ENCODE results near the gene RNF213. TPM values are rescaled to one million over a fixed set of nuclear protein-coding genes. Genes with fewer than 3 reads are reported as not detected.
A peak's percentile ranks its signal among the peaks of the same experiment; 100 is the strongest.

Gene RNF213
- total and polyA plus RNA-seq, 4 donors, result 67.0 to 198 (median 106) TPM

- DNase-seq (no peak), ATAC-seq (ENCODE audit: insufficient read depth, low FRiP score) (no peak)
- Histone ChIP-seq H3K27ac (ENCODE audit: low read depth in 1 of 2, low read length in 1 of 2) (peak overlapping the region in 1 of 2 donors; percentile 80), H3K27me3 (ENCODE audit: control insufficient read depth in 3 of 3, insufficient read depth in 3 of 3, low read length in 2 of 3) (no peaks in the 10 kb centered on the region), H3K36me3 (ENCODE audit: control insufficient read depth in 4 of 4, insufficient read depth in 4 of 4, low read length in 4 of 4) (peaks cover 0 to 13% (median 7%) of the 10 kb centered on the region in 4 donors), H3K4me3 (peak overlapping the region; percentile 57), H3K4me1 (ENCODE audit: control insufficient read depth in 5 of 5, insufficient read depth in 5 of 5, low read length in 5 of 5) (peaks cover 3 to 33% (median 22%) of the 10 kb centered on the region in 5 donors), H3K9me3 (ENCODE audit: control insufficient read depth in 4 of 4, insufficient read depth in 3 of 4, low read length in 3 of 4) (no peaks in the 10 kb centered on the region), H3K9ac (ENCODE audit: insufficient read depth in 1 of 2, low read length in 2 of 2) (no peak overlapping the region)
- no peak for TF ChIP-seq CTCF (IDR thresholded peaks at IDR 0.05; ENCODE audit: control extremely low read depth, extremely low read depth)
- WGBS, 2 donors, result 32 to 52% methylated on average over 19 of the region's 19 CpGs
Measured at GRCh38 chr17:80264205-80265075, 3.8 kb downstream of the RNF213 start.

DNA sequence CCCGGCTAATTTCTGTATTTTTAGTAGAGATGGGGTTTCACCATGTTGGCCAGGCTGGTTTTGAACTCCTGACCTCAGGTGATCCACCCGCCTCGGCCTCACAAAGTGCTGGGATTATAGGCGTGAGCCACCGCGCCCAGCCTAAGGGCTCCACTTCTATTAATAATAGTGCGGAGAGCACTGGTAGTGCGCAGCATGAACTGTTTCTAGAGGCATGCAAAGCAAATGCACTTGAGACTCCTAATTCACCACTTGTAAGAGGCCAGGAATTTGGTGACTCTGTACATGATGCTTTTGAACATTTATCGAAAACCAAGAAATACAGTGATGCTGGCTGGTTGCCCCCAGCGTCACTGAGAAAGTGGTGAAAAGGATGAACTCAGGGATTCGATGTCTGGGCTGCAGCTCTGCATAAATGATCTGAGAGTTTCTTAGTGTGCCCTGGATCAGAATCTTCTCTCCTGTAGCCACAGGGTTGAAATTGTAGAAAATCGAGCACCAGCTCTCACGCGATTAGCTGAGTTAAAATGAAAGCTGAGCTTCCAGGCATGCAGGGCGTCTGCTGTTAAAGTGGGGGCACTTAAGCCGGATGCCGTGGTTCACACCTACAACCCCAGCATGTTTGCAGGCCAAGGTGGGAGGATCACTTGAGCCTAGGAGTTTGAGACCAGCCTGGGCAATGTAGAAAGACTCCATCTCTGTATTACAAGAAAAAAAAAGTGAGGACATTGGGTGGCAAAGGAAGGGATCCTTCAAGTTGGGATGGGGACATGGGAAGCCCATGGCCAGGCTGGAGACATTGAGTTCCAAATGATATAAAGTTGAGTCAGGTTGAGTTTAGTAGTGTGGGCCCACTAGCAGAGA, 4.8 kb downstream of the RNF213 start:
- H3K36me3 ChIP-seq (ENCODE audit: control insufficient read depth in 4 of 4, insufficient read depth in 4 of 4, low read length in 4 of 4), result peaks cover 0 to 16% (median 12%) of the 10 kb centered on the region in 4 donors

DNA sequence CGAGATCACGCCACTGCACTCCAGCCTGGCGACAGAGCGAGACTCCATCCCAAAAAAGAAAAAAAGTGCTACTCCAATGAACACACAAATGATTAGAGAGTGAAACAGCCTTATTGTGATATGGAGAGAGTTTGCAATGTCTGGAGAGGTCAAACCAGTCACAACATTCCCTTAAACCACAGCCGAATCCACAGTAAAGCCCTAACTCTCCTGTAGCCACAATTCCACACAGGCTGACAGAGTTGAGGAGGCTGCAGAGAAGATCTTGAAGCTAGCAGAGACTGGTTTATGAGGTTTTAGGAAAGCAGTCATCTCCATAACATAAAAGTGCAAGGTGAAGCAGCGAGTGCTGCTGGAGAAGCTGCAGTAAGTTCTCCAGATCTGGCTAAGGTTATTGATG, 6.7 kb downstream of the RNF213 start:
- peaks cover 0 to 18% (median 12%) of the 10 kb centered on the region in 4 donors for H3K36me3 ChIP-seq (ENCODE audit: control insufficient read depth in 4 of 4, insufficient read depth in 4 of 4, low read length in 4 of 4)
- TF ChIP-seq CTCF (IDR thresholded peaks at IDR 0.05; ENCODE audit: control extremely low read depth, extremely low read depth), result no peak
- H3K4me1 ChIP-seq (ENCODE audit: control insufficient read depth in 5 of 5, insufficient read depth in 5 of 5, low read length in 5 of 5), result peaks cover 0 to 25% (median 18%) of the 10 kb centered on the region in 5 donors
- DNase-seq (no peak), ATAC-seq (ENCODE audit: insufficient read depth, low FRiP score) (no peak)
- H3K9ac ChIP-seq (ENCODE audit: insufficient read depth in 1 of 2, low read length in 2 of 2), result no peak overlapping the region
- 98 to 99% methylated on average over 6 of the region's 6 CpGs for WGBS, 2 donors
- no peak overlapping the region for H3K4me3 ChIP-seq
- H3K9me3 ChIP-seq (ENCODE audit: control insufficient read depth in 4 of 4, insufficient read depth in 3 of 4, low read length in 3 of 4), result no peaks in the 10 kb centered on the region
- no peak overlapping the region for H3K27ac ChIP-seq (ENCODE audit: low read depth in 1 of 2, low read length in 1 of 2)
- H3K27me3 ChIP-seq (ENCODE audit: control insufficient read depth in 3 of 3, insufficient read depth in 3 of 3, low read length in 2 of 3), result no peaks in the 10 kb centered on the region

More for the DNA sequence above, 4.8 kb downstream of the RNF213 start:
- no peak overlapping the region for H3K4me3 ChIP-seq
- DNase-seq (peak in 2 of 3 donors; percentile 33 to 49), ATAC-seq (ENCODE audit: insufficient read depth, low FRiP score) (no peak)
- peaks cover 3 to 31% (median 18%) of the 10 kb centered on the region in 5 donors for H3K4me1 ChIP-seq (ENCODE audit: control insufficient read depth in 5 of 5, insufficient read depth in 5 of 5, low read length in 5 of 5)
- H3K27me3 ChIP-seq (ENCODE audit: control insufficient read depth in 3 of 3, insufficient read depth in 3 of 3, low read length in 2 of 3), result no peaks in the 10 kb centered on the region
- H3K9me3 ChIP-seq (ENCODE audit: control insufficient read depth in 4 of 4, insufficient read depth in 3 of 4, low read length in 3 of 4), result no peaks in the 10 kb centered on the region
- 64 to 81% methylated on average over 17 of the region's 17 CpGs for WGBS, 2 donors
- H3K9ac ChIP-seq (ENCODE audit: insufficient read depth in 1 of 2, low read length in 2 of 2), result no peak overlapping the region
- H3K27ac ChIP-seq (ENCODE audit: low read depth in 1 of 2, low read length in 1 of 2), result peak overlapping the region in 1 of 2 donors; percentile 42
- no peak for TF ChIP-seq CTCF (IDR thresholded peaks at IDR 0.05; ENCODE audit: control extremely low read depth, extremely low read depth)

Data from lung (tissue), 12 donors.